ENCODE data around the gene ABCC11.

DNA sequence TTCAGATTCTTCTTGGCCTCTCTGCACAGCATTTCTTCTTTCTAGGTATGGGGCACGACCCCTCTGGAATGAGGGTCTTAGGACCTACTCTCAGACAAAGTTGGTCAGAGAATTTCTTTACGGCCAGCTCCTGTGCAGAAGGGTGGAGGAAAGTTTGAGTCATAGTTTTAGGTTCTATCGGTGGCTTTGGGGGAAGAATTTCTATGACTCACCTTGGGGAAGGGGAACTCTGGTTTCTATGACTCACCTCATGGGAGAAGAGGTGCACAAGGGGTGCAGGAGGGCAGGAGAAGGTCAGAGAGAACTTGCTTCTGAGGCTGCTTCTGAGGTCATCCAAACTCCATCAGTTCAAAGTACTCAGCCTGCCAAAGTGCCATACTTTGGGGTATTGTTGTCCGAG is 89.0 kb downstream of the ABCC11 start:
- no peak for TF ChIP-seq EP300 (IDR thresholded peaks at IDR 0.05)
- TF ChIP-seq, protein P1, sequence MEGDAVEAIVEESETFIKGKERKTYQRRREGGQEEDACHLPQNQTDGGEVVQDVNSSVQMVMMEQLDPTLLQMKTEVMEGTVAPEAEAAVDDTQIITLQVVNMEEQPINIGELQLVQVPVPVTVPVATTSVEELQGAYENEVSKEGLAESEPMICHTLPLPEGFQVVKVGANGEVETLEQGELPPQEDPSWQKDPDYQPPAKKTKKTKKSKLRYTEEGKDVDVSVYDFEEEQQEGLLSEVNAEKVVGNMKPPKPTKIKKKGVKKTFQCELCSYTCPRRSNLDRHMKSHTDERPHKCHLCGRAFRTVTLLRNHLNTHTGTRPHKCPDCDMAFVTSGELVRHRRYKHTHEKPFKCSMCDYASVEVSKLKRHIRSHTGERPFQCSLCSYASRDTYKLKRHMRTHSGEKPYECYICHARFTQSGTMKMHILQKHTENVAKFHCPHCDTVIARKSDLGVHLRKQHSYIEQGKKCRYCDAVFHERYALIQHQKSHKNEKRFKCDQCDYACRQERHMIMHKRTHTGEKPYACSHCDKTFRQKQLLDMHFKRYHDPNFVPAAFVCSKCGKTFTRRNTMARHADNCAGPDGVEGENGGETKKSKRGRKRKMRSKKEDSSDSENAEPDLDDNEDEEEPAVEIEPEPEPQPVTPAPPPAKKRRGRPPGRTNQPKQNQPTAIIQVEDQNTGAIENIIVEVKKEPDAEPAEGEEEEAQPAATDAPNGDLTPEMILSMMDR (IDR thresholded peaks at IDR 0.05), result no peak
- no peak for TF ChIP-seq POLR2AphosphoS5 (IDR thresholded peaks at IDR 0.05)
- no peak for TF ChIP-seq POLR2A (IDR thresholded peaks at IDR 0.05)
